Epidermal melanocyte (primary cell): Measurements from ENCODE around the gene SERPINA5.

Source experiments
- DNase-seq: peaks from one replicate; pipeline ENCODE4 v3.0.0; 2011; ENCODE audit warnings: low spot score; ENCODE audit not compliant: insufficient read length

The SERPINA5 gene

DNA sequence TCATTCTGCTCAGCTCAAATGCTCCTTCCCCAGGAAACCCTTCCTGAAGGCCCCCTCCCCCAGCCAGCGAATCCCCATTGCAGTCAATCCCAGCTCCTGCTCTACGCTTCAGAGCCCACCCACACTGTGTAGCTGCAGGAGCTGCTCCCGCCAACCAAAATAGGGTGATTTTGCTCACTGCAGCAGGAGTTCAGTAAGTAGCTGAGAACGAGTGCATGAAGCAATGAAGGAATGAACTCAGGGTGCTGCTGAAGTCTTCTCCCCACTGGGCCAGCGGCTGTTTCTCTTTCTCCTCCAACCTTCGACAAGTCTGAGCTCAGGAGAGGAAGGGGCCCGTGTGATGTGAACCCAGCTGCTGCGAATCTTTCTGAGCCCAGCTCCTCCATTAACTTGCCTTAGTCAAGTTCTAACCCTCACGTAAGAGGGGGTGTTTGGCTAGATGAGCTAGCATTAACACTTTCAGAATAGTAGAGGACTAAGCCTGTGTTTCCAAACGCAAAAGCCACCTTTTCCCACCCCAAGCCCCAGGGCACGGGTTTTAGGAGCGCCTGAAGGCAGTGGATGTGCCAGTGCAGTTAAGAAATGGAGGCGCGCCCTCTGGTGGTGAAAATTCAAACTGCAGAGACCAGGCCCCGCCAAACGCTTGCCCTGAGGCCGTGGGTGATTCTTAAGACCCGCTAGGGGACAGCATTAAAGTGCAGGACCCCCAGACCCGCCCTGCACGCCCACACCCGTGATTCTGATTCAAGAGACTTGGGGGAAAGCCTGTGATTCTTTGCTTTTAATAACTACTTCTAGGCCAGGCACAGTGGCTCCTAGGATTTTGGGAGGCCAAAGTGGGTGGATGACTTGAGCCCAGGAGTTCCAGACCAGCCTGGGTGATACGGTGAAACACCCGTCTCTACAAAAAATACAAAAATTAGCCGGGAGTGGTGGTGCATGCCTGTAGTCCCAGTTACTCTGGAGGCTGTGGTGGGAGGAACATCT lies 31.9 kb upstream of the SERPINA5 start:
- no peak for DNase-seq

- DNase-seq: no peak
These were observed 31.2 kb upstream of the SERPINA5 start for GRCh38 chr14:94550041-94550440.

DNA sequence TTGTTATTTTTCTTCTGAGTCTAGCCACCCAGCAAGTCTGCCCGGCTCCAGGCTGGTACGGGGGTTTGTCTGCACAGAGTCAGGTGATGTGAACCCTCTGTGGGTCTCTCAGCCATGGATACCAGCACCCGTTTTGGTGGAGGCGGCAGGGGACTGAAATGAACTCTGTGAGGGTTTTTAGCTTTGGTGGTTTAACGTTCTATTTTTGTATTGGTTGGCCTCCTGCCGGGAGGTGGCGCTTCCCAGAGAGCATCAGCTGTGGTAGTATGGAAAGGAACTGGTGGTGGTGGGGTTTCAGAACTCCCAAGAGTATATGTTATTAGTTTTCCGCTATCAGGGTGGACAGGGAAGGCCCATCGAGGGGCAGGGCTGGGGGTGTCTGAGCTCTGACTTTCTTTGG lies 25.2 kb upstream of the SERPINA5 start:
- no peak for DNase-seq

GRCh38 chr14:94557327-94557726 lies 23.9 kb upstream of the SERPINA5 start:
- no peak for DNase-seq

GRCh38 chr14:94558842-94559241 lies 22.4 kb upstream of the SERPINA5 start:
- no peak for DNase-seq

GRCh38 chr14:94559638-94560290 lies 21.5 kb upstream of the SERPINA5 start:
- DNase-seq: no peak

DNA sequence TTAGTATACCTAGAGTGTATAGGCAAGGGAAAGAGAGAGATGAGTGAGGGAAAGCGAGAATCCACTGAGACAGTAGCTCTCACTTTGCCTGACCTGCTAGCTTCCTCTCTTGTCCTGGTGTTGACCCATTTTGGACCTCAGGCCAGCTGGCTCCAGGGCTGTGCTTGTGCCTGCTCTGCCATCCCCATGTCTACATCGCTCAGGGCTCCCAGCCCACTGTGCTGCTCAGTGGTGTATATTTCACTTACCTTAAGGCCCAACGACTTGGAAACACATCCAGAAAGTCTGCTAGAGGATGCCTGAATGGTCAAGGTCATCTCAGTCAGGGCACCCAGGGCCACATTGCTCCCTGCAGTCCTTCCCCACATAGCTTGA lies 20.9 kb upstream of the SERPINA5 start:
- no peak for DNase-seq

DNA sequence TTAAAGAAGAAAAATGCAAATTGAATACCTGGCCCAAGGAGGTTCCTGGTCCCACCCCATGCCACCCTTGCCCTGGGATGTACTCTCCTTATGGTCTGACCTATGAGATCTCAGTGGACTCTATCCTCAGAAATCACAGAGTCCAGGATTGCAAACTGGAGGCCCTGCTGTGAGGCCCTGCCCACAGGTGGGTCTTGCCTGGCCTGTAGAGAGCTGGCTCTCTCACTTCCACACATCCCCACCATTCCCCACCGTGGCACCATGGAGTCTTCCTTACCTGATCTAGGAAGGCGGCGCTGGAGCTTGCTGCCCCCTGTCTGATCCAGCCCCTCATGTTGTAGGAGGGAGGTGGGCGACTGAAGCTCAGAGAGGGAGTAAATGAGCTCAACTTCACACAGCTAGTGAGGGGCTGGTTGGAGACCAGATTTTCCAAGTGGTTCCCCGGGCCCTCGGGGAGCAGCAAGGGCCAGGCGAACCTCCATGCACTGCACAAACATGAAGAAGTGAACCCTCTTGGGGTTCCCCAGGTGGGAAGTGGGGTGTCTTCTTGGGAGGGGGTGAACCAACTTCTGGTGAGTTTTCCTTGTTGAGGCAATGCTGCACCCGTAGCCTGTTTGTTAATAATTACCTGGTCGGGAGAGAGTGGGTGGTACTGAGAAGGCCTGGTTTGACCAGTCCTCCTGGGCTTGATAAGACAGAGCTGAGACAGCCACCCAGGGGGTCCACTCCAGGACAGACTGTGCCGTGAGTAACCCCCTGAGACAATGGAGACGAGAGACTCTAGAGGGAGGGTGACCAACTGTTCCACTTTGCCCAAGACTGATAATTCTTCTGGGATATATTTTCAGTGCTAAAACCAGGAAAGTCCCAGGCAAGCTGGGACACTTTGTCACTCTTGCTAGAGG lies 20.2 kb upstream of the SERPINA5 start, which contains the start of gene SERPINA4:
Gene SERPINA4 (plus strand): TSS at position 692 of the 905 bp plus-strand sequence. CDS start 2,041 bp downstream, outside the sequence.
- no peak for DNase-seq

DNA sequence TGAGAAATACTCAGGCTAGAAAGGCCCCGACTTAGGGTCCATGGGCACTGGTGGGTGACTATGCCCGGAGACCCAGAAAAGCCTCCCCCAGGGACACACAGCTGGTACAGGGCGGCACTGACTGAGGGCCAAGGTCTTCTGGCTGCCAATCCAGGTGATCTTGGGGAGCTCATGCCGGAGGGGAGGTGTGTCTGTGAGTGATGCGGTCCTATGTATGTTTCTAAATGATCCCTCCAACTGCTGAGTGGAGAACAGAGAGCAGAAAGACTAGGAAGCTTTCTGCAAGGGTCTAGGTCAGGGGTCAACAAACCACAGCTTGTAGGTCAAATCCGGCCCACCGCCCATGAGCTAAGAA lies 19.6 kb upstream of the SERPINA5 start:
- no peak for DNase-seq

GRCh38 chr14:94562022-94562421 lies 19.2 kb upstream of the SERPINA5 start:
- no peak for DNase-seq

- no peak for DNase-seq
These were observed 18.0 kb upstream of the SERPINA5 start for GRCh38 chr14:94562941-94563883.

- no peak for DNase-seq
These were observed 16.8 kb upstream of the SERPINA5 start for GRCh38 chr14:94564381-94564780.

GRCh38 chr14:94568186-94568585 lies 13.0 kb upstream of the SERPINA5 start:
- no peak for DNase-seq

DNA sequence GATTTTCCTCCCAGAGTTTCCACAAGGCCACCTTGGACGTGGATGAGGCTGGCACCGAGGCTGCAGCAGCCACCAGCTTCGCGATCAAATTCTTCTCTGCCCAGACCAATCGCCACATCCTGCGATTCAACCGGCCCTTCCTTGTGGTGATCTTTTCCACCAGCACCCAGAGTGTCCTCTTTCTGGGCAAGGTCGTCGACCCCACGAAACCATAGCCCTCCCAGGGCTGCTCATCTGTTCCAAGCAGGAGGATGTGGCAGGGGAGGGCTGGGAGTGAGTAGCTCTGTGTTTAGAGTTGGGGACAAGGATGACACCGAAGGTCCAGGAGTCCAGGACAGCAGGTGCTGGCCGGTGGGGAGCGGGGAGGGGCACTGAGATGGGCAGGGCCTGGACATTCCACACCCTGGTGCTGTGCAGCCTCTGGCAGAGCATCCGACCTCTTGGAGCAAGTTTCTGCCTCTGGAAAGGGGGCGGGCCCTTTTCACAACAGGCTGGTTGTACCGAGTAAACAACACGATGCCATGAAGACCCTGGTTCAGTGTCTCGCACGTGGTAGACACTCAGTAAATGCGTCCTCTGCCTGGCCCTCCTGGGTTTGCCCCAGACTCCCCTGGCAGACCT lies 11.7 kb upstream of the SERPINA5 start:
- no peak for DNase-seq

DNA sequence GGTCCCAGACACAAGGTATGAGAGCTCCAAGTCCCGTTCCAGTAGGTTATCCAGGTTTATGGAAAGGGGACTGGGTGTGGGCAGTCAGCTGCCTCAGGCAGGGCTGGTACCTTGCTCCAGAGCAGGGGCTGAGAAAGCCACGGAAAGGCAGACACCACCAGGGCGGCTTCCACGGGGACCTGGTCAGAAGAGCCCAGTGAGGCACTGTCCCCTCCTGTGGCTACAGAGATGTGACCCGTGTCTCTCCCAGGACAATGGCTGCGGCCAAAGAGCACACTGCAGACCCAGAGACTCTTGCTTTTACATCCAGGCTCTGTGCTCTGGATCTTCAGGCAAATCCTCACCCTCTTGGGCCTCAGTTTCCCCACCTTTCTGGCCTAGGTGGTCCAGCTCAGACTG lies 11.2 kb upstream of the SERPINA5 start:
- DNase-seq: no peak

DNA sequence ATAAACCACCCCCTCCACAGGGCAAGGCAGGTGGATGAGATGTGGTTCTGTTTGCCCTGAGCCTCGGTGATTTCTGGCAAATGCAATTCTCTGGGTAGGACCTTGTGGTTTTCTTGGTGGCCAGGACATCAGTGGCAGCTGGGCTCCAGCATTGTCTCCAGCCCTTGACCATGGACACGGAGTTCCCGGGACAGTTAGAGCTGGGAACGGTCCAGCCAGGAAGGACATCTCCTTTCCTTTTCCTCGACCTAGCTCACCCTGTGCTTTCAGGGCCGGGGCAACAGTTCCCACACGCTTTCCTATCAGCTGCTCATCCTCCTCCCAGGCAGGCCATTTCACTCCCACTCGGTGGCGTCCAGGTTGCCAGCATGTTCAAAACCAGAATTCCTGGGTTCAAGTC lies 10.8 kb upstream of the SERPINA5 start:
- no peak for DNase-seq

GRCh38 chr14:94571395-94571794 lies 9.8 kb upstream of the SERPINA5 start:
- DNase-seq: no peak

GRCh38 chr14:94571950-94572349 lies 9.3 kb upstream of the SERPINA5 start:
- no peak for DNase-seq

GRCh38 chr14:94572637-94573303 lies 8.5 kb upstream of the SERPINA5 start:
- no peak for DNase-seq
